Germinal center (tissue), 1 donor: ENCODE results near the gene CDS1.
"Not testable (repeated sequence)": the region's sequence is repeated elsewhere in the genome, so short reads cannot be mapped to it uniquely, and the experiment has no call there.

ENCODE experiments used
- DNase-seq: peaks from one replicate; pipeline ENCODE4 v3.0.0; 2012; ENCODE audit warnings: mixed read lengths, low spot score

Gene CDS1

GRCh38 chr4:84582988-84583875, at the start of gene CDS1:
TSS of gene CDS1 (plus strand) at chr4:84583127. CDS start at chr4:84583402, 275 bp downstream.
- DNase-seq = peak; percentile 4

- no peak for DNase-seq
Measured at GRCh38 chr4:84535901-84536300, 47.0 kb upstream of the CDS1 start.

GRCh38 chr4:84545093-84545492, 37.8 kb upstream of the CDS1 start:
- no peak for DNase-seq

GRCh38 chr4:84547211-84547610, 35.7 kb upstream of the CDS1 start:
- DNase-seq = no peak

GRCh38 chr4:84549191-84549590, 33.7 kb upstream of the CDS1 start:
- not testable (repeated sequence) for DNase-seq

- no peak for DNase-seq
Measured at GRCh38 chr4:84562156-84562555, 20.8 kb upstream of the CDS1 start.

GRCh38 chr4:84563002-84563401, 19.9 kb upstream of the CDS1 start:
- DNase-seq = no peak

GRCh38 chr4:84565951-84566350, 17.0 kb upstream of the CDS1 start:
- no peak for DNase-seq

- DNase-seq = no peak
Measured at GRCh38 chr4:84568496-84568895, 14.4 kb upstream of the CDS1 start.

GRCh38 chr4:84569009-84569408, 13.9 kb upstream of the CDS1 start:
- no peak for DNase-seq

- no peak for DNase-seq
Measured at GRCh38 chr4:84573385-84574068, 9.4 kb upstream of the CDS1 start.

GRCh38 chr4:84574069-84574720, 8.7 kb upstream of the CDS1 start:
- DNase-seq = no peak

GRCh38 chr4:84578540-84579402, 4.2 kb upstream of the CDS1 start:
- DNase-seq = no peak

GRCh38 chr4:84579403-84579776, 3.5 kb upstream of the CDS1 start:
- no peak for DNase-seq

- DNase-seq = peak; percentile 89
Measured at GRCh38 chr4:84582302-84582987, 482 bp upstream of the CDS1 start.

- DNase-seq = peak; percentile 18
Measured at GRCh38 chr4:84583876-84584380, 1.0 kb downstream of the CDS1 start.

GRCh38 chr4:84585251-84585650, 2.3 kb downstream of the CDS1 start:
- DNase-seq = no peak

- DNase-seq = no peak
Measured at GRCh38 chr4:84594724-84595123, 11.8 kb downstream of the CDS1 start.

GRCh38 chr4:84596826-84597225, 13.9 kb downstream of the CDS1 start:
- no peak for DNase-seq

GRCh38 chr4:84597450-84597849, 14.5 kb downstream of the CDS1 start:
- no peak for DNase-seq

- no peak for DNase-seq
Measured at GRCh38 chr4:84606645-84607044, 23.7 kb downstream of the CDS1 start.
